HG02588 (cell line): ENCODE measurements around the gene SERPINB10.
A peak's percentile ranks its signal among the peaks of the same experiment; 100 is the strongest.
"Not testable (repeated sequence)": the region's sequence is repeated elsewhere in the genome, so short reads cannot be mapped to it uniquely, and the experiment has no call there.

Experiments used
- ATAC-seq: cut with Tn5 transposase; IDR thresholded peaks from one replicate; pipeline ENCODE4 v1.9.1; 2021; ENCODE audit warnings: mild to moderate bottlenecking, moderate library complexity; ENCODE audit not compliant: unreplicated experiment

Gene SERPINB10

DNA sequence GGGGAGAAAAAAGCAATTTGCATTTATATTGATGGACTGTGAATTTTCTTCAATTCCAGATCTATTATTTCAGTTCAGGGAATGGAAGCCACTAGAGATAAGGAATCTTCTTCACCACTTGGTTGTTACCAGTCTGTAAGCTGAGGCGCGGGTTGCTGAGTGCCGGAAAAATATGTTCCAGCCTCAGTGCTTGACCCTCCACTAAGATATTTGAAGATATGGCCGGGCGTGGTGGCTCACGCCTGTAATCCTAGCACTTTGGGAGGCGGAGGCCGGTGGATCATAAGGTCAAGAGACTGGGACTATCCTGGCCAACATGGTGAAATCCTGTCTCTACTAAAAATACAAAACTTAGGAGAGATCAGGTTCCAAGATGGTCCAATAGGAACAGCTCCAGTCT lies 32.2 kb downstream of the SERPINB10 start:
- no peak for ATAC-seq

- ATAC-seq, result not testable (repeated sequence)
Measured at GRCh38 chr18:63940543-63941050, 32.8 kb downstream of the SERPINB10 start.

DNA sequence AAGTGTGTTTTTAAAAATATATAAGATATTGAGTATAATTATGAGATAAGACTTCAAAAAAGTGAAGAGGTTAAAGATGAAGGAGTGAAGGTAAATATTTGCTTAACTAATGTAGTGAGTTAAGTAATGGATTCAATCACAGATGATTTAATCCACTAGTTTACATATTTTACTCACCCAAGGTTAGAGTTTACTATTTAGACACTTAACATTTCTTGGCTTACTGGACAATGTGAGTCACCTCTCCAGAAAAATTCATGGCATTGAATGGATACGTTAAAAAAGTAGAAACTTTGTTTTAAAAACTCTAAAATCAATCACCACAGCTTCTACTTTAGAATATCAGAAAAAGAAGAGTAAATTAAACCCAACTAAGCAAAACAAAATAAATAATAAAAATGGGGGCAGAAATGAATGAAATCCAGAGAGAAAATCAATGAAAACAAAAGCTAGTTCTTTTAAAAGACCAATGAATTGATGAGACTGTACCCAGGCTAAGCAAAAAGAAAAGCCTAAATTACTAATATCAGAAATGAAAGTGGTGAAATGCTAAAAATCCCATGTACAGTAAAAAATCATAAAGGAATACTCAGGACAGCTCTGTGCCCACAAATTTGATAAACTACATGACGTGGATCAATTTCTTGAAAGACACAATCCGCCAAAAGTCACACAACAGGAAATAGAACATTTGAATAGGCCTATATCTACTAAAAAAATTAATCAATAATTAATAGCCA lies 39.5 kb downstream of the SERPINB10 start:
- ATAC-seq, result no peak

- peak; percentile 98 for ATAC-seq
Measured at GRCh38 chr18:63949068-63949737, 41.4 kb downstream of the SERPINB10 start, which contains the start of gene HMSD. HMSD (plus strand) TSS chr18:63949301; CDS start chr18:63953456, 4,155 bp downstream.

DNA sequence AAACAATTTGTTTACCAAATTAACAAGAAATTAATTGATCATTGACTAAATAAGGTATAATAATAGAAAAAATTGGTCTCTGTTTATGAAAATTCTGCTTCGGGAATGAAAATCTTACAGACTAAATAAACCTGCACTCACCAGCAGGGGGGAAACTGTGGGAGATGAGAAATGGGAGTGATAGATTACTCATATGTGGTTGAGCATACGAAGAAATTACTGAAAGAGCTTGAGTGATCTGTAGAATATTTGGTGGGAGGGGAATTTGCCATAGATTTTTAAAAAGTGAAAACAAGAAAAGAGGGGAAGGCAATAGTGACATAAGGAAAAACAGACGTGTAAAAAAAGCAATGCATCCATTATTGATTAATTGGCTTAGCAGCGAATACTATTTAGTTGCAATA lies 43.5 kb downstream of the SERPINB10 start:
- ATAC-seq, result peak; percentile 31

GRCh38 chr18:63953811-63954210 lies 46.1 kb downstream of the SERPINB10 start:
- ATAC-seq, result no peak

DNA sequence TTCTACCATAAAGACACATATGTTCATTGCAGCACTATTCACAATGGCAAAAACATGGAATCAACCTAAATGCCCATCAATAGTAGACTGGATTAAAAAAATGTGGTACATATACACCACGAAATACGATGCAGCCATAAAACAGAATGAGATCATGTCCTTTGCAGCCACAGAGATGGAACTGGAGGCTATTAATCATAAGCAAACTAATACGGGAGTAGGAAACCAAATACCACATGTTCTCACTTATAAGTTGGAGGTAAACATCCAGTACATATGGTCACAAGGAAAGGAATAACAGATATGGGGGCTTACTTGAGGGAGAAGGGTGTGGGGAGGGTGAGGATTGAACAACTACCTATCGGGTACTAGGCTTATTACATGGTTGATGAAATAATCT lies 49.0 kb downstream of the SERPINB10 start:
- no peak for ATAC-seq

DNA sequence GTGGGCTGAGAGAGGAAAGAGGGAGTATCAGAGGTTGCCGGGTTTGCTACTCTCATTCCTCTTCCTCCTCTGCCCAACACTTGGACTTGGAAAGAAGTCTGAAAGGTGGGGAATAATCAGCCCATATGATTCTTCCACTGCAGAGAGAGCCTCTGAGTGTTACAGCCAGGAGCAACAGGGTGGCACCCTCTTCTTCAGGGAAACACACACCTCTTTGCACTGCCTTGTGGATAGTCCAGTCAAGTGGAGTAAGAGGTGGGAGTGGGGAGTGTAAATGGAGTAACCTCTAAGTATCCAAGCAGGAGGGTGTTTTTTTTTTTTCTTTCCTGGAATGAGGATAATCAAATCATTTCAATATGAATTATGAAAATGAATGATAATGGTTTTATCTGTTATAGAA lies 53.1 kb downstream of the SERPINB10 start:
- no peak for ATAC-seq

DNA sequence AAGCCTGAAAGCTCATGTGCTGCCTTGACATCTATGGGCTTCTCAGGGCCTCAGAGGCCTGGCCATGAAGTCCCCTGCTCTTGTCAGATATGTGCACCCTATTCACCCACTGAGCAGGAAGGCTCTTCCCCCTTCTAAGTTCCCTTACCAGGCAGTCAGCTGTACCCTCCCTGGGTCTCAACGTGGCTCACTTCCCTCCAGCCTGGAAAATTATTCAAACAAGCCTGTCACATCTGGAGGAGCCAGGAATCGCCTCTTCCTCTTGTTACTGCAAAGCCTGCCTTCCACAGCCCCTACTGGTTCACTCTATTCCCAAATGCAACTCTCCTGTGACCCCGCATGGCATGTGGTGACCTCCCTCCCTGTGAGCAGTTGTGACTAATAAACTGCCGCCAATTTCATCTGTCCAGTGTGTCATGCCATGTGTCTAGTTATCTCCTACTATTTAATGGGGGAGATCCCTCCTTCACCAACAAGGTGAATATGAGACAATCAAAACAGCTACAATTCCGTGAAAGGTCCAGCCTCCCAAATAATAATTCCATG lies 53.8 kb downstream of the SERPINB10 start:
- no peak for ATAC-seq

DNA sequence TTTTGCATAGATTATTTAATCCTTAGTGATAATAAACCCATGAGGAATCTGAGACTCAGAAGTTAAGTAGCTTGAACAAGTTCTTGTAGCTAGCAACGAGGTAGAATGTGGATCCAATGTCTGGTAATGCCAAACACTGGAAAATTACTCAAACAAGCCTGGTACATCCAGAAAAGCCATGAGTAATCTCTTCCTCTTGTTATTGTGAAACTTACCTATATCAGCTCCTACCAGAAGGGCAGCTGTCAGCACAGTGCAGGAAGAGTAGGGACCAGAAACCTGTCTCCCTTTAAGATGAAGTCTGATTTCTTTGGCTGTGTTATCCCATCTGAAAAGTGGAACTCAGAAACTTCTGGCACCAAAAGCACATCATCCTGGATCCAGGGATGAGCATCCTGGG lies 54.4 kb downstream of the SERPINB10 start:
- no peak for ATAC-seq

DNA sequence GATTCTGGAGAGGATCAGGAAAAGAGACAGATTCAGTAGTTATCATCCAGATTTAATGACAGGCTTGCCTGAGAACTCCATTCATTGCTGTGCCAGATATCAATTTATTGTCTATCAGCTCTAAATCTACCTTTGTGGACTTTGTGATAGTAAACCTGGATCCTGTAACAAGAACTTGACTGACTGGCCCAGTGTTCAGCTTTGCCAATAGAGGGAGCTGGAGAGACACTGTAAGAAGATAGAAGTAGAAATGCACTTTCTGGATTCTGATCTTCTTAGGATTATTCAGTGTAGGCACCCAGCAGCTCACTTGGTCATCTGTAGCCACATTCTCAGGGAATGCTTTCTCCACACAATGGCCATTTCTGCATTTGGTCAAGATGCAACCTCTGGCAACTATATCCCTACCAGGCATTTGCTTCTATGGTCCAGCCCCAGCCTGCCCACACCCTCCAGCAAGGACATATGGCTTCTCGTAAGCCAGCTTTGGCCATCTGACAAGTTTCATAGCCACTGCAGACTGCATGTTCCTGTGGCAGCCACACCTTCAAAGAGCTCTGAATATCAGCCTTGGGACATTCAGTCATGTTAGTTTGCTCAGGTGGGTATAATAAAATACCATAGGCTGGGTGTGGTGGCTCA lies 56.0 kb downstream of the SERPINB10 start:
- peak; percentile 78 for ATAC-seq

DNA sequence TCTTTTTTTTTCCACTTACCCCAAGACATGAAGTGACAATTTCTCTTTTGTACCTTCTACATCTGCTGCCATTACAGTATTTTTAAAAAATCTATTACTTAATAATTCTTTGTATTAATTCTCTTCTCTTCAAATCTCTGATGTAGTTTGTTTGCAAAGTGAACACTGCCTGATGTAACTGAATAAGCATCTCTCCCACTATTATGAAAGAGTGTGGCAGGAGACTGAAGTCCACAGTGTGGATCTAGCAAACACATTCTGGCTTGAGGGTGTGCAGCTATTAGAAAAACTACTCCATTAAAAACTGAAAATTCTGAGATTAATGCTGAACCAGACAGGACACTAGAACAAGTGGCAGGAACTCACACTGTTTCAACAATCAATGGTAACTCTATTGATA lies 57.1 kb downstream of the SERPINB10 start:
- ATAC-seq, result no peak

GRCh38 chr18:63965716-63966330 lies 58.1 kb downstream of the SERPINB10 start:
- no peak for ATAC-seq

- peak; percentile 91 for ATAC-seq
Measured at GRCh38 chr18:63969942-63970808, 62.4 kb downstream of the SERPINB10 start, which contains the start of gene SERPINB8. SERPINB8 (plus strand) TSS chr18:63970081; CDS start chr18:63978309, 8,228 bp downstream.

DNA sequence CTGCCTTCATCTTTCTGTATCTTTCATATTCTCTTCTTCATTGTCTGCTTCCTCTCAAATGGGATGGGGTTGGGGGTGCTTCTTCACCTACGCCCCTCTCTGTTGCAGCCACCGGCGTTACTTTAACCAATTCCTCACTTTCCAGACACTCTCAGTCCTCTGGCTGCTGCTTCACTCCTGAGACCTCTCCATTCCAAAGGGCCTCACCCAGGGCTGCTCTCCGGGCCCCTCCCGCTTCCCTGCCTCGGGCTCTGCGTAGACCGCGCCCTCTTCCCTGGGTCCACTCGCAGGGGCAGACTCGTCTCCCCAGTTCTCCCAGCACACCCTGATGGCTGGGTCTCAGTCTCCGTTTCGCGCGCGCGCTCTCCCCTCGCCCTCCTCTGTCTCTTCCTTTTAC lies 63.0 kb downstream of the SERPINB10 start:
- ATAC-seq, result no peak

DNA sequence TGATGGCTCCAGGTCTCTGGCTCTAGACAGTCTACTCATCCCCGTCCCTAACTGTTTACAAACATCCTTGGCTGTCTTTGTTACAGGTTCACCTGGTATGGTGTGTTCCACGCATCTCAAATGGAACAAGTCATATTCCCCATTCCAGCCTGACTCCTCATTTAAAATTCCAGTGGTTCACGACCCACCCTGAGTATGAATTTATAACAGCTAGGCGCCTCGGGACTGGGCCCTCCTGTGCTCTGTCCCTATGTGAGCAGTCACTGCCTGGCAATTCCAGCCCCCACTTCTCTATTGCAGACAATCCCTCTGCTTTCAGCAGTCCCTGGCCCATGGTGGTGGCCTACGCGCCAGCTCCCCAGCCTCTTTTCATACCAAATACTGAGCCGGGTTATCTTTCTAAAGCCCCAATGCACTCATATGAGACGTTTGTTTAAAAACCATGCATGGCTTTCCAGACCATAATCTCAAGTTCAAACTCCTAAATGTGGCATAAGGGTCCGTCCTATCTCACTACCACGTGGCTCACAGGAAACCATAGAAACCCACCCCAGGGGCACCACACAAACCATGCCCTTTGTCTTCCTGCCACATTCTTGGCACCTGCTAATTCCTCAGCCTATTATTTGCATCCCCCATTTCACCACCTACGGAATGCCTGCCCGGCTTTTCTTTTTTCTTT lies 63.7 kb downstream of the SERPINB10 start:
- no peak for ATAC-seq

DNA sequence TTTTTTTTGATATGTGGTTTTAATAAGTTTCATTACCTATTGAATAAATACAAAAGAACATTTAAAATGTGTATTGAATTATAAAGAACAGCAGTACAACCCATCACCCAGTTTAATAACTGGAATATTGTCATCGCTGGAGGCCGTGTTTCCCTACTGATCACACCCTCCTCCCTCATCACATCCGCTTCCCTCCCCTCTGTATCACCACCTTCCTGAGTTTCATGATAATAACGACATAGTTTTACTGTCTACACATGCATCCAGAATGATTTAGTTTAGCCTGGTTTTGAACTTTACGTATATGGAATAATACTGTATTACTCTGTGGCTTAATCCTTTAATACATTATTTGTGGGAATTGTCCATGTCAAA lies 64.2 kb downstream of the SERPINB10 start:
- ATAC-seq, result no peak

DNA sequence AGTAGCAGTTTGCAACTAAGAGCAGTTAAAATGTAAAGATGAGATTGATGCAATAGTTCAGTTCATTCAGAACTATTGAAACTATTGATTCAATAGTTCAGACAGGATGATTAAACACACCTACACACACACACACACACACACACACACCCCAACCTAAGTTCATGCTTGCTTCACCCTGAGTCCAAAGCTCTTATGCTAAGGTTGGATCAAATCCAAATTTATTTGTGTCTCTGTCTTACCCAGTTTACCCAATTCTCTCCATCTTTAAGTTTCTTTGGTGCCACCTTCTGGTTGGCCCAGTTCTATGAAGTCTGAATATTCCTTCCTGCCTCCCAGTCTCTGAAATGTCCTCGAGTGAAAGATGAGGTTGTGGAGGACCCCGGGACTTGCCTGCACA lies 67.2 kb downstream of the SERPINB10 start:
- no peak for ATAC-seq

- ATAC-seq, result no peak
Measured at GRCh38 chr18:63975628-63976027, 67.9 kb downstream of the SERPINB10 start.
